GM18907 (cell line): Measurements from ENCODE around the gene PHACTR1.
"Not testable (repeated sequence)": the region's sequence is repeated elsewhere in the genome, so short reads cannot be mapped to it uniquely, and the experiment has no call there.

Source experiments
- ATAC-seq: cut with Tn5 transposase; IDR thresholded peaks from one replicate; pipeline ENCODE4 v1.9.1; 2021; ENCODE audit warnings: mild to moderate bottlenecking, moderate library complexity; ENCODE audit not compliant: unreplicated experiment

Gene PHACTR1

DNA sequence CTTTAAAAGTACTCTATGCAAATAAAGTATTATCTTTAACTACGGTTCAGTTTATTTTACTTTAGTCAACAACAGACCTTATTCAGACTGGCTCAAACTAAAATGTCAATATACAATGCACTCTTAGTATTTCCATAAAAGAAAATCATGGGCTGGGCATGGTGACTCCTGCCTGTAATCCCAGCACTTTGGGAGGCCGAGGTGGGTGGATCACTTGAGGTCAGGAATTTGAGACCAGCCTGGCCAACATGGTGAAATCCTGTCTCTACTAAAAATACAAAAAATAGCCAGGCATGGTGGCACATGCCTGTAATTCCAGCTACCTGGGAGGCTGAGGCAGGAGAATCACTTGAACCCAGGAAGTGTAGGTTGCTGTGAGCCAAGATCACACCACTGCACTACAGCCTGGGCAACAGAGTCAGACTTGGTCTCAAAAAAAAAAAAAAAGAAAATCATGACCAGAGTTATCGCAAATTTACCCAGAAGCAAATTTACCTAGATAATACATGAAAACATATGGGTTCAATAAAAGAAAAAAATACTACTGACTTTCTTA lies 609.5 kb downstream of the PHACTR1 start:
- ATAC-seq, result not testable (repeated sequence)

DNA sequence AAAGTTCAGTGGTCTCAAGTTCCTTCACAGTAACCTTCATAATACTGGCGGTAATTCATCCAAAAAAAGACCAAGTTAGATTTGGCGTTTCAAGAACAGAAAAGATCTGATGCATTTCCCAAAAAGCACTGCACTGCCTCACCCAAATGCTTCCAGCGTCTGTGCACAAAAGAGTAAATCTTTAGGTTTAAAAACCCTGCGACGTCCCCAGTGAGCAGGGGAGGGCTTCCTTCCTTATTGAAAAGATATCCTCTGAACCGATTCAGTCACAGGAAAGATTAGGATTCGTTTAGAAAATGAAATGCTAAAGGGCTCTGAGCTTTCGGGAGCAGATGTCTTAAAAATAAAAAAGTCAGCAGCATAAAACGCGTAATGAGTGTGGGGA lies 611.1 kb downstream of the PHACTR1 start:
- peak; percentile 9 for ATAC-seq

DNA sequence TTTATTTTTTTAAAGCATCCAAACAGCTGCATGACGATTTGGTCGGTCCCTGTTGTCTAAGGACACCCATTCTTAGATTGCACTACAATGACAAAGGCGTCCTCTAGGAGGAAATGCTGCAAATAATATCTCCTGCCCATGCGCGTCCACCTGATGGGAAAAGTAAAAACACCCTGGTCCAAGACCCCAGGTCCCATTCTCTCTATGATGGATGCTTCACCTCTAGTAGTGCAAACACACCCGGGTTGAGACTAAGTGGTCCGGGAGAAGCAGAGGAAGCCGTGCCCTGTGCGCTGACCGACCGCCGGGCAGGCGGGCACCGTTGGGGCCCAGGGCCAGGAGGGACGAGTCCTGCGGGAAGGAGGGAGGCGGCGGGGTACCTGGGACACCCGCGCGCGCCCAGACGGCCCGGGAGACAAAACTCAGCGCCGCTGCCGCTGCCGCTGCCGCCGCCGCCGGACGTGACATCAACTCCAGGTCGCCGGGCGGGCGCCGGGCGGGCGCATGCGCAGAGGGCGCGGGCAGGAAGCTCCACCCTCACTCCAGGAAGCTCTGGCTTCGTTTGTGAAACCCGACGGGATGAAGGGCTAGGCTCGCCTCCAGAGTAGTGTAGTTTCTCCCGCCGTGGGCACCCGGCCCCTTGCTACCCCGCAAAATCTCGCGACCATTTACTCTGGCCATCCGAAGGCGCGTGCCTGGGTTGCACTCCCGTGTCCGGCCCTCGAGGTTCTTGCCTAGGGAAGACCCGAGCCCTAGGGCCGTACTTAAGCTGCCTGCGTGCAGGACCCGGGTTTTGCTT lies 611.7 kb downstream of the PHACTR1 start, which contains the start of gene TBC1D7:
Gene TBC1D7 (minus strand): TSS at position 462 of the 799 bp plus-strand sequence. CDS start 1,639 bp downstream, outside the sequence.
- ATAC-seq, result peak; percentile 88

DNA sequence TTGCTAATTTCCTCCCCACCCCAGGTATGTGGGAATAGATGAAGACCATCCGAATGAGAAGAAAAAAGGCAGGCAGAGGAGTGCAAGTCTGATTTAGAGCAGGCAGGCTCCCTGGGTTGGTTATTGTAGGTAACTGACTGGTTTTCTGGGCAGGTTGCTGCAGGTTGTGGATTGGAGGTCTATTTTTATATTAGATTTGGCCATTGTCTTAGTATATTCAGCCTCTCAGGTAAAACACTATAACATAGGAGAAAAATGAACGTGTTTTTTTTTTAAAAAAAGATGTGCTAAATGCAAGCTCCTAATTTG lies 612.3 kb downstream of the PHACTR1 start:
- no peak for ATAC-seq

DNA sequence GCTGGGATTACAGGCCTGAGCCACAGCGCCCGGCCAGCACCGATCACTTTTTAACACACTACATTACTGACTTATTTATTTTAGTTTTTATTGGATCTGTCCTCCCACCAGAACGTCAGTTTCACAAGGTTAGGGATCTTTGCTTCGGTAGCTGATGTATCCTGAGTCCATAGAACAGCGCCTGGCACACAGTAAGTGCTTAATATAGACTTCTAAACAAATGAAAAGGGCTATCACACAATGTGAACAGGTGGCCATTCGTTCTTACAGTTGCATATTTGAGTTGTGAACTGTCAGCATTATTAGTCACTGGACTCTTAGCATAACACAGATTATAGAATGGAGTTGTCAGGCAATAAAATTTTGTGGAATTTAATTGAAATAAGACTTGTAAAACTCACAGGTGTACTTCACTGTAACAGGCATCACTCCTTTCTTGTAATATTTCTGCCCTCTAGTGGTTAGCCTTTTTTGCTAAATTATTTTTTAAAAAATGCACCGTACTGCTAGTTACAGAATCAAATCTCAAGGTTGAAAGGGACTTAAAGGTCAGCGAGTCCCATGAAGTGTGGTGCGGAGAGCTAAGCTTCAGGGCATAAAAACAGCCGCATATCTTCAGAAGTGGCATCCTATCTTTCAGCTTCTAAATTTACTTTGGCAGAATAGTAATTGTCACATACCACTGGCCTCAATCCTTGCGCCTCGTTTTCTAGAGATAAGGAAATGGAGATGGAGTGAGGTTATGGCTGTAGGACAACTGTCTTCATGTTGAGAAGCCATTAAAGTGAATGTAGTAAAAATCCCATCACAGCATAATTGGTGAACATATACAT lies 615.2 kb downstream of the PHACTR1 start:
- no peak for ATAC-seq

DNA sequence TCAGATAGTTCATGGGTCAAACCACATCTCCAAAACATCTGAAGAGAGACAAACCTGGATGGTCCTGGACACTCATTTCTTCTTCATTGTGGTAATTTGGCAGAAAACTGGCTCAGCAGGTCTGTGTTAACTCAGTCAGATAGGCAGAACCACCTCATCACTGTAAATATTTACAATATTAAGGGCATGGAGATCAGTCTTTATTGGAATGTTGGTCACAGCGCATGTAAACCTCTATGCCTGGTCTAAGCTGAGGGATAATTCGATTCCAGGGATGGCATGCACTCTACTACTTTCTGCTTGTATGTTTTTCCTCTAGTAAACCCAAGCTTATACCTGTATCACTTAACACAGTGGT lies 615.8 kb downstream of the PHACTR1 start:
- ATAC-seq, result no peak

DNA sequence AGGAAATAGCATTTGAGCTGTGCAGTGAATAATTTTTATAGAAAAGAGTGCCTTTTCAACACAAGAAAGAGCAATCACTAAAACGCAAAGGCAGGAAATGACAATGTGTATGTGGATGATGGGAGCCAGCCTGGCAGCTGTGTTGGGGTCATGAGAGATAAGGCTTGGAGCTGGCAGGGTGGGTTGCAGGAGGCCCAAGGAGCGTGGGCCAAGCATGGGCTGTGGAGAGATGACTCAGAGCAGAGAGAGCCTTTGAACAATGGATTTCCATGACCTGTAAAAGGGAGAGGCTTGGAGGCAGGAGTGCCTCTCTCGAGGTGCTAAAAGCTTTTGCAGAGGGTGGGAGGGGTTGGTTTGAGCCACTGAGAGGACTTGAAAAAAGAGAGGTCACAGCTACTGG lies 618.4 kb downstream of the PHACTR1 start:
- no peak for ATAC-seq

DNA sequence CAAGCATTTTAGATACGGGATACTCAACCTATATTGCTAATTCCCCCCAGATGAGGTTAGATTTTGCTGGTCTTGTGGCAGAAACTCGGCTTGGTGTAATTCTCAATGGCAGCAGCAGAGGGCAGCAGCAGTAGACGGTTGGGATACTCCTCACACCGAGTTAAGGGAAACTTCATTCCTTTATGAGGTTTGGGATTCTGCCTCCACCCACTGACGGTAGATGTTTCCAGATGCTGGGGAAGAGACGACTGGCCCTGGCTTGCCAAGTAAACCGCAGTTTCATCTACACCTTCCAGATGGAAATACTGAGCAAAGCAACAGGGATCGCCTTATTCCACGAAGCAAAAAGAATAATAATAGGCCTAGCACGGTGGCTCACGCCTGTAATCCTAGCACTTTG lies 620.0 kb downstream of the PHACTR1 start:
- no peak for ATAC-seq

DNA sequence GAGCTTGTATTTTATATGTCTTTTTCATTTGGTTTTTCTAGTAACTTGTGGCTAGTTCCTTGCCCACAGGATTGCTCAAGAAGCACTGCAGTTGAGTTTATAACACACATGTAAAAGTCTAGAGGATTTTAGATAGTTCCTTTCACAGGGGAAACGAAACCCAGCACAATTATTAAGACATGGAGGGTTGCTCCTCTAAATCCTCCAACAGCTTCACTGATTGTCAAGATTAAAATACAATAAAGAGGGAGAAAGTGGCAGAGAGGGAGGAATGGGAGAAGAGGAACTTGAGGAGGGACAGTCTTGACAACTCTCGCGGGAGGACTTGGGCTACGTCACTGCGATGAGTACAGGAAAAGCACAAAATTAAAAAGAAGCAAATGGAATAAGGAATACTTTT lies 621.5 kb downstream of the PHACTR1 start:
- no peak for ATAC-seq
